ENCODE results near the gene NUBPL.
"Not testable (repeated sequence)": the region's sequence is repeated elsewhere in the genome, so short reads cannot be mapped to it uniquely, and the experiment has no call there.

NUBPL gene

GRCh38 chr14:31749275-31749674, 188.1 kb downstream of the NUBPL start:
- no peak for DNase-seq

GRCh38 chr14:31751047-31751446, 189.8 kb downstream of the NUBPL start:
- DNase-seq: not testable (repeated sequence)

- no peak for DNase-seq
Observed at GRCh38 chr14:31752867-31753661, 191.9 kb downstream of the NUBPL start.

GRCh38 chr14:31758941-31759340, 197.7 kb downstream of the NUBPL start:
- no peak for DNase-seq

- DNase-seq: no peak
Observed at GRCh38 chr14:31760277-31760676, 199.1 kb downstream of the NUBPL start.

GRCh38 chr14:31761325-31761724, 200.1 kb downstream of the NUBPL start:
- no peak for DNase-seq

GRCh38 chr14:31763041-31763440, 201.8 kb downstream of the NUBPL start:
- no peak for DNase-seq

GRCh38 chr14:31766315-31766892, 205.2 kb downstream of the NUBPL start:
- DNase-seq: no peak

GRCh38 chr14:31768355-31768754, 207.2 kb downstream of the NUBPL start:
- DNase-seq: no peak

GRCh38 chr14:31770271-31770670, 209.1 kb downstream of the NUBPL start:
- DNase-seq: no peak

GRCh38 chr14:31774567-31774966, 213.4 kb downstream of the NUBPL start:
- no peak for DNase-seq

- no peak for DNase-seq
Observed at GRCh38 chr14:31777312-31777711, 216.1 kb downstream of the NUBPL start.

- no peak for DNase-seq
Observed at GRCh38 chr14:31781578-31781977, 220.4 kb downstream of the NUBPL start.

GRCh38 chr14:31785574-31785973, 224.4 kb downstream of the NUBPL start:
- DNase-seq: no peak

- no peak for DNase-seq
Observed at GRCh38 chr14:31787377-31787776, 226.2 kb downstream of the NUBPL start.

GRCh38 chr14:31788340-31788739, 227.1 kb downstream of the NUBPL start:
- no peak for DNase-seq

- DNase-seq: no peak
Observed at GRCh38 chr14:31792726-31793125, 231.5 kb downstream of the NUBPL start.

GRCh38 chr14:31797946-31798345, 236.7 kb downstream of the NUBPL start:
- DNase-seq: not testable (repeated sequence)

- no peak for DNase-seq
Observed at GRCh38 chr14:31802838-31803237, 241.6 kb downstream of the NUBPL start.

- DNase-seq: no peak
Observed at GRCh38 chr14:31806249-31806648, 245.0 kb downstream of the NUBPL start.

- DNase-seq: not testable (repeated sequence)
Observed at GRCh38 chr14:31811693-31812628, 250.8 kb downstream of the NUBPL start.

- DNase-seq: not testable (repeated sequence)
Observed at GRCh38 chr14:31813724-31814490, 252.7 kb downstream of the NUBPL start.

GRCh38 chr14:31819281-31819680, 258.1 kb downstream of the NUBPL start:
- no peak for DNase-seq
